RPMI8226 (cell line): ENCODE data around the gene MARCHF10.

Experiments used
- DNase-seq: peaks from one replicate; pipeline ENCODE4 v3.0.0-alpha.2; 2015

The MARCHF10 gene

DNA sequence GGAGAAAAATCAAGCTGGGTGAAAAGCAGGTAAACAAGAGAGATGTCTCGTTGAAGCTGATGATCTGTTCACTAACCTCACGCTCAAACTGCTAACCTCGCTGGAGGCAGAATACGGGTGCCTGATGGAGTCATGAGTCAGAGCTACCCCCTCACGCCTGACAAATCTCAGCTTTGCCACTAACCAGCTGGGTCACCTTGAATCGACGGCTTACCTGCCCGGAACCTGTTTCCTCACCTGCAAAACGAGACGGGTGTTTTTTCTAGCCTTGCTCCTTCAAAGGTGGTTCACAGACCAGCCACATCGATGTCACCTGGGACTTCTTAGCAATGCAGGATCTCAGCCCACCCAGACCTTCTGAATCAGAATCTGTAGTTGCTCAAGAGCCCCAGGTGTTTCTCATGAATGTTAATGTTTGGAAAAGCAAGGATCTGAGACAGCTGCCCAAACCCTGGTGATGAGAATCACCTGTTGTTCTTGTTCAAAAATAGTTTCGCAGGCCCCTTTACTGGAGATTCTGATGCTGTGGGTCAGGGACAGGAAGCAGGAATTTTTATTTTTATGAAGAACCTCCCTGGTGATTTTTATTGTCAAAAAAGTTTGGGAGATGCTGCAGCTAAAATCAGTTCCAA lies 56.9 kb downstream of the MARCHF10 start:
- DNase-seq: peak; percentile 35

- peak; percentile 40 for DNase-seq
Measured at GRCh38 chr17:62750631-62751051, 57.5 kb downstream of the MARCHF10 start.

GRCh38 chr17:62749926-62750325 lies 58.2 kb downstream of the MARCHF10 start:
- no peak for DNase-seq

GRCh38 chr17:62746941-62747340 lies 61.2 kb downstream of the MARCHF10 start:
- no peak for DNase-seq

GRCh38 chr17:62745806-62746205 lies 62.3 kb downstream of the MARCHF10 start:
- DNase-seq: no peak

DNA sequence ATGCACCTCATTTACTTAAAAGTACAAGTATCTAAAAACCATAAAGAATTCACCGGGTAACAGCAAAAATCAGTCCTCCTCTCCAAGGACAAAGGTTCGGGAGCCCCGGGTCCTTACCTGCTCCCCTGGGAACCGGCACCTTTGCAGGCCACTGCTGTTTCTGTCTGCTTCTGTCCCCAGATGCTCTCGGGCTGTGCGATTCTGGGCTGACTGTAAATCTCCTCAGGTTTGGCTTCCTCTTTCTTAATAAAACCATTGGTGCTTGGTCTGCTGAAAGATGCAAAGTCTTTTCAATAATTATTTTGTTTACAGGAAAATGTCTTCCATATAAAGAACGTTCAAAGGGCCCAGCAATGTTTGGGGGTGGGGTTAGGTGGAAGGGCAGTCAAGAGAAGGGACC lies 63.9 kb downstream of the MARCHF10 start:
- no peak for DNase-seq

DNA sequence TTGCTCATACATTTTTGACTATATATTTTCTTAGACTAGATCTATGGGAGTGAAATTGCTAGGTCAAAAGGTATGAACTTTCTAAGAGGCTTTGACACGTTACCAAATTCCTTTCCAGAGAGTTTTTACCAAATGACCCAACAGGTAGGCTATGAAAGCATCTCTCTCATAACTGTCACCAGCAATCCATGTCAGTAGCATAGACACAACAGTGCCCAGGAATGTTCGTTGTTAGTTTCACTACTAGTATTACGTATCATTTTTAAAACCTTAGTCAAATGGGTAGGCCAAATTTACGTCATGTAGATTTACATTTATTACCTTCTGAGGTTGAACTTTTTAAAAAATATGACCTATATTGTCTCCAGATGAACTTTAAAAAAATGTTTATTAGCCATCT lies 66.8 kb downstream of the MARCHF10 start:
- DNase-seq: no peak

- no peak for DNase-seq
Measured at GRCh38 chr17:62739645-62740388, 68.3 kb downstream of the MARCHF10 start.

GRCh38 chr17:62738281-62738680 lies 69.8 kb downstream of the MARCHF10 start:
- no peak for DNase-seq

- no peak for DNase-seq
Measured at GRCh38 chr17:62737513-62737912, 70.6 kb downstream of the MARCHF10 start.

DNA sequence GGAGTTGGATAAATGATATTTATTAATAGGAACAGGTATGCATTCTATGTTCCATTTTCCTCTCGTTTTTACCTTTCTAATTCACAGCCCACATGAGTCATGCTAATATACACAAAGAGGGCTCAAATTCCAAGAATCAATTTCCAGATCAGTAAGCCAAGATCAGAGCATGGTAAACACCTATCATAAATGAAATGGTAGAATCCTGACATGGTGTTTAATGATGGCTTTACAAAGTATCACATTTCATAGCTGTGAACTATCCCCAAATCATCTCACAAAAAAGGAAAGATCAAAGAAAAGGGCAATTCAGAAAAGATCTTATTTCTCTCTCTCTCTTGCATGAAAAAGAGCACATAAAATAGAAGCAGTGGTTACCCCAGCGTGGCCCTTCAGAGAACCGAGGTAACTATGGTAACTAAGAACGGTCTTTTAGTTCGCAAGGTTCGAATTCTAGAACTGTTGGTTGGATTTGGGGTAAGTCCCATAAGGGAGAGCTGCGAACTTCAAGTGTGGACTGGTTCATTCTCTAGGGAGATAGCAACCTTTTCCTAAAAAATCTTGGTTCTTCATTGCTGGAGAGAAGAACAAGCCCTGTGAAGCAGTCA lies 73.0 kb downstream of the MARCHF10 start:
- no peak for DNase-seq

GRCh38 chr17:62732125-62732524 lies 76.0 kb downstream of the MARCHF10 start:
- DNase-seq: no peak

DNA sequence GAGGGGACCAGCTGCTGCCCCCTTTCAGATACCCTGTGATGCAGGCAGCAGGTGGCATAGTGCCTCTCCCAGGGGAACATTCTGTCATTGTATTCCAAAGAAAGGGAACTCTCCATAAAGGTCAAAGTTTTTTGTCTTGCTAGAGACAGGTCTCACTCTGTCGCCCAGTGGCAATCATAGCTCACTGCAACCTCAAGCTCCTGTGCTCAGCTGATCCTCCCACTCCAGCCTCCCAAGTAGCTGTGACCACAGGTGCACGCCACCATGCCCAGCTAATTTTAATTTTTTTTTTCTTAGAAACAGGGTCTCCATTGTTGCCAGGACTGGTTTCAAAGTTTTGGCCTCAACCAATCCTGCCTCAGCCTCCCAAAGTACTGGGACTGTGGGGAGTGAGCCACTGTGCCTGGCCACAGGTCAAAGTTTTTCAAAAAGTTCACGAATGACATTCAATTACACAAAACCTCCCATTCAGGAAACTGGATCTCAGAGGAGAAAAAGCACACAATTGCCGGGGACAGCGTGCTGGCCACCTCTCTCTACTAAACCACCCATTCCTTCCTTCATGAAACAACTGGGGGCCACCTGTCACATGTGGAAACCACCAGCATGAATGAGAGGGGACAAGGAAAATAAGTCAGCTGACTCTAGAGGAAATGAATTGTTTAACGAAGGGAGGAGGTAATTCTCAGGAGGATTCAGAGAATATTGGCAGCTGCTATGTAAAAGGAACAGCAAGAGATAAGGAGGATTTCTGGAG lies 80.0 kb downstream of the MARCHF10 start:
- DNase-seq: no peak

GRCh38 chr17:62725791-62726249 lies 82.3 kb downstream of the MARCHF10 start:
- no peak for DNase-seq

GRCh38 chr17:62724398-62725146 lies 83.5 kb downstream of the MARCHF10 start:
- DNase-seq: peak; percentile 83

DNA sequence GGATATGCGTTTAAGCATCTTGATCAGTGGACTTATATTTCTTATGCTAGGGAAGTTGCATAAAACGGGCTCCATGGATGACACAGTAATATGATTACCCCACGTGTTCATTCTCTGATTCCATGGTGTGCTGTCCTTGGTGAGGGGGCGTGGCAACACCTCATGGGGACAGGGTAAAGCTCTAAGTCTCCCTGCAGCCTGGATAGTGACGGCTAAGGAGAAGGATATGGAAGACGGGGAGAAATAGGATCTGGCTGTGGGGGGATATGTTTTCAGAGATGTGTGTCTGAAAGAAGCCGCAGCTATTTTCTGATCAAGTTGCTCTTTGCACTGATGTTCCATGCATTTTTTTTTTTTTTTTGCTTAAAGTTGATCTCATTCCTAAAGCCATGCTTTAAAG lies 84.3 kb downstream of the MARCHF10 start:
- DNase-seq: no peak

- DNase-seq: no peak
Measured at GRCh38 chr17:62722625-62723024, 85.5 kb downstream of the MARCHF10 start.

DNA sequence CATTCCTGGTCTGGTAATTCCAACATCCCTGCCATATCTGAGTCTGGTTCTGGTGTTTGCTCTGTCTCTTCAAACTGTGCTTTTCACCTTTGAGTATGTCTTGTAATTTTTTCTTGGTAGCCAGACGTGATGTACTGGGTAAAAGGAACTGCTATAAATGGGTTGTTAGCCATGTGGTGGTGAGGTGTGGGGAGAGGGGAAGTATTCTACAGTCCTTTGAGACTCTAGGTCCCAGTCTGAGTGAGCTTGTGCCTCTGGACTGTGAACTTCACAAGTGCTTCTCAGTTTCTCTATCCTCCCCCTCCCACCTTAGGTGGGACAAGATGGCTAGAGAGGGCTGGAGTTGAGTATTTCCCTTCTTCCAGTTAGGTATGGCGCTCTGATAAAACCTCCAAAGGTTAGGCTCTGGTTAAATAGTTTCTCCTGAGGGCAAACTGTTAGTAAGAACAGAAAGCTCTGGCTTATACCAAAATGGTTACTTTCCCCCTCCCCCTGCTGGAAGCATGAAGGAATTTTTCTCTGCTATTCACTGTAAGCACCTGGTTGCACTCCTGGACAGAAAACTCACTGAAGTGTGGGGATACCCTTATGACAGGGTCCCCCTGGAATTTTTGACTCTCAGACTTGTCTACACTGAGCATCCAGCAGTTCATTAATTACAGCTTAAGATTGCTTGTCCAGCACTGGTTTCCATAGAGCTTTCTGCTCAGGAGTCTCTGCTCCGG lies 87.8 kb downstream of the MARCHF10 start:
- DNase-seq: no peak

GRCh38 chr17:62719586-62719985 lies 88.5 kb downstream of the MARCHF10 start:
- DNase-seq: no peak

DNA sequence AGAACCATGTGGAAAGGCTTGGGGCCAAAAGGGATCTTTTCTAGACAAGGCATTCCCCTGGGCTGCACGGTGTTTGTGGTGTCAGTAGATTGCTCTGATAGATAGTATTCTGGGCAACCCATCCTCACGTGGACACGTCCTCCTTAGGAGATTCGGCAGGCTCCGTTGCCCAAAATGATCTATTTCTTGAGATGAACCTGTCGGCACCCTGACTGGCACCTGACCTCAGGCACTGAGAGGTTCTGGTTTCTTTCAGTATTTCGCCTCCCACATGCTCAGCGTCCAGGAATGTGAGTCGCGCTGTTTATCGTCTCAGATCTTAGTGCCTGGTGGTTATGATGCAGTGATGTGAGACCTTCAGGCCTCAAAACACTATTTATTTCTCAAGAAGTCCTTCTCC lies 89.7 kb downstream of the MARCHF10 start:
- DNase-seq: no peak

- no peak for DNase-seq
Measured at GRCh38 chr17:62717889-62718288, 90.2 kb downstream of the MARCHF10 start.

GRCh38 chr17:62717589-62717855 lies 90.6 kb downstream of the MARCHF10 start:
- DNase-seq: no peak
